CD4-positive, alpha-beta T cell (primary cell): ENCODE data around the gene SELE. TPM values are rescaled to one million over a fixed set of nuclear protein-coding genes. Genes with fewer than 3 reads are reported as not detected.

Source experiments
- ATAC-seq: fragments of 200-7000 bp; cut with Tn5 transposase; one replicate; pipeline ENCODE4 v1.10.0; 2022; ENCODE audit warnings: mild to moderate bottlenecking; ENCODE audit not compliant: poor library complexity
- CTCF ChIA-PET: fragments of 350-600 bp; sonication (Branson Sonifier 250); formaldehyde crosslinking; loops from one replicate; lab custom pipeline; 2021; ENCODE audit warnings: antibody characterized with exemption, inconsistent platforms; lab: Charles Lee
- POLR2A ChIA-PET: fragments of 350-600 bp; sonication (Branson Sonifier 250); formaldehyde crosslinking; loops from one replicate; lab custom pipeline; 2021; ENCODE audit warnings: antibody characterized with exemption, inconsistent platforms; lab: Charles Lee
- DNase-seq, 14 experiments: peaks; one replicate each; pipeline ENCODE4 v3.0.0-alpha.2; 2013 to 2020; ENCODE audit warnings: mixed read lengths in 2 of 14
- H3K27ac ChIP-seq, 2 donors: one replicate each; pipeline versions ENCODE4 v1.5.1 to v1.7.0; 2013; ENCODE audit warnings: low read length in 2 of 2, low read depth in 1 of 2, mild to moderate bottlenecking in 1 of 2
- H3K27me3 ChIP-seq, 2 experiments: 1 replicate in 1 of 2; 2 replicates in 1 of 2; pipeline versions ENCODE4 v1.6.1 to v1.7.0; 2013; ENCODE audit warnings: low read length in 2 of 2, control low read depth in 1 of 2, mild to moderate bottlenecking in 1 of 2, moderate library complexity in 1 of 2; ENCODE audit not compliant: insufficient read depth in 2 of 2, control insufficient read depth in 1 of 2
- H3K36me3 ChIP-seq: one replicate; pipeline ENCODE4 v1.6.1; 2013; ENCODE audit warnings: low read length, control low read depth; ENCODE audit not compliant: insufficient read depth
- H3K4me1 ChIP-seq: one replicate; pipeline ENCODE4 v1.6.1; 2013; ENCODE audit warnings: low read length, control low read depth; ENCODE audit not compliant: insufficient read depth
- H3K4me3 ChIP-seq: one replicate; pipeline ENCODE4 v1.5.1; 2013; ENCODE audit warnings: mild to moderate bottlenecking, low read length, moderate library complexity
- H3K9me3 ChIP-seq, 2 experiments: 1 replicate in 1 of 2; 2 replicates in 1 of 2; pipeline versions ENCODE4 v1.6.1 to v1.7.0; 2013; ENCODE audit warnings: low read length in 2 of 2, mild to moderate bottlenecking in 2 of 2, control low read depth in 1 of 2, moderate library complexity in 1 of 2; ENCODE audit not compliant: control insufficient read depth in 1 of 2, insufficient read depth in 1 of 2
- H3K27ac Mint-ChIP-seq: one replicate; pipeline ENCODE4 v1.8.0; 2020; ENCODE audit warnings: mixed read lengths
- H3K27me3 Mint-ChIP-seq: one replicate; pipeline ENCODE4 v1.8.0; 2021; ENCODE audit warnings: mixed read lengths
- H3K36me3 Mint-ChIP-seq: one replicate; pipeline ENCODE4 v1.8.0; 2021; ENCODE audit warnings: low read depth, mixed read lengths
- H3K4me1 Mint-ChIP-seq: one replicate; pipeline ENCODE4 v1.8.0; 2021; ENCODE audit warnings: low read depth, mixed read lengths
- H3K4me3 Mint-ChIP-seq: one replicate; pipeline ENCODE4 v1.8.0; 2020; ENCODE audit warnings: mild to moderate bottlenecking, mixed read lengths
- H3K9me3 Mint-ChIP-seq: one replicate; pipeline ENCODE4 v1.8.0; 2020; ENCODE audit warnings: mixed read lengths
- CTCF ChIP-seq: fragments of 200-600 bp; IDR thresholded peaks from one replicate; pipeline ENCODE4 v1.8.0; 2022; ENCODE audit warnings: antibody characterized with exemption, mild to moderate bottlenecking
- intact Hi-C, 2 experiments: fragments of 100-400 bp; cut with DNase I in 1 of 2; cut with micrococcal nuclease in 1 of 2; formaldehyde crosslinking; loops; one replicate each; pipeline versions ENCODE4 v1.15.1 to v1.9.0; 2023 to 2025; cut with DNase I, micrococcal nuclease
- total RNA-seq, 174 experiments: library from RNA in 2 of 174; stranded (reverse) in 2 of 174; gene quantifications; one replicate each; pipeline ENCODE4 v1.2.3 and lab custom pipeline; 2021 to 2026

The SELE gene
- total RNA-seq, 2 experiments from 2014 or later: not detected

GRCh38 chr1:169681140-169681539 lies 52.7 kb downstream of the SELE start:
- Histone ChIP-seq H3K27ac (no peak overlapping the region), H3K4me1 (peaks cover 59% of the 10 kb centered on the region), H3K27me3 (no peaks in the 10 kb centered on the region), H3K4me3 (no peak overlapping the region), H3K9me3 (no peaks in the 10 kb centered on the region), H3K36me3 (no peaks in the 10 kb centered on the region)
- Mint-ChIP-seq H3K27ac (peak overlapping the region; percentile 72), H3K4me3 (peak overlapping the region; percentile 61), H3K4me1 (peaks cover 54% of the 10 kb centered on the region), H3K27me3 (no peaks in the 10 kb centered on the region), H3K9me3 (no peaks in the 10 kb centered on the region), H3K36me3 (no peaks in the 10 kb centered on the region)
- intact Hi-C loops: loop anchor here in 1 of 2 experiments (5.0 kb wide), 1 partner anchor 69 kb away; no protein-coding TSS in a partner anchor
- CTCF ChIA-PET: interaction anchor here (1.0 to 2.5 kb wide), 4 partner anchors 11 to 31 kb away, joined by 3 to 13 read pairs (median 4); no protein-coding TSS in a partner anchor
- POLR2A ChIA-PET: interaction anchor here (1.0 to 11.0 kb wide), 5 partner anchors 11 to 80 kb away, joined by 3 to 150 read pairs (median 4); no protein-coding TSS in a partner anchor
- no peak for ATAC-seq
- no peak for TF ChIP-seq CTCF
- no peak for DNase-seq

- peak in 5 of 14 experiments; percentile 15 to 54 (median 34) for DNase-seq
- peaks cover 58% of the 10 kb centered on the region for H3K4me1 ChIP-seq
Measured at GRCh38 chr1:169680377-169681019, 53.4 kb downstream of the SELE start.

GRCh38 chr1:169679692-169680091 lies 54.2 kb downstream of the SELE start:
- intact Hi-C loops: loop anchor here (1.0 to 5.0 kb wide), 2 partner anchors 41 to 67 kb away; no protein-coding TSS in a partner anchor
- ChIA-PET CTCF (interaction anchor here (1.5 to 1.7 kb wide), 2 partner anchors 11 to 32 kb away, joined by 4 read pairs; no protein-coding TSS in a partner anchor), POLR2A (interaction anchor here (0.7 to 11.0 kb wide), 4 partner anchors 13 to 94 kb away, joined by 3 to 150 read pairs (median 3); partner anchors contain the start of gene F5)
- Mint-ChIP-seq H3K9me3 (no peaks in the 10 kb centered on the region), H3K27me3 (no peaks in the 10 kb centered on the region), H3K4me1 (peaks cover 63% of the 10 kb centered on the region), H3K27ac (peak overlapping the region; percentile 72), H3K4me3 (no peak overlapping the region), H3K36me3 (no peaks in the 10 kb centered on the region)
- TF ChIP-seq CTCF: no peak
- Histone ChIP-seq H3K27ac (no peak overlapping the region), H3K4me3 (no peak overlapping the region), H3K27me3 (no peaks in the 10 kb centered on the region), H3K36me3 (no peaks in the 10 kb centered on the region), H3K9me3 (no peaks in the 10 kb centered on the region), H3K4me1 (peaks cover 54% of the 10 kb centered on the region)
- ATAC-seq: no peak
- DNase-seq: no peak

More at GRCh38 chr1:169680377-169681019, 53.4 kb downstream of the SELE start:
- Mint-ChIP-seq H3K36me3 (no peaks in the 10 kb centered on the region), H3K9me3 (no peaks in the 10 kb centered on the region), H3K4me3 (peak overlapping the region; percentile 61), H3K4me1 (peaks cover 61% of the 10 kb centered on the region), H3K27ac (peak overlapping the region; percentile 72), H3K27me3 (no peaks in the 10 kb centered on the region)
- ChIA-PET CTCF (interaction anchor here (1.0 to 2.5 kb wide), 4 partner anchors 10 to 31 kb away, joined by 3 to 13 read pairs (median 4); no protein-coding TSS in a partner anchor), POLR2A (interaction anchor here (0.9 to 11.0 kb wide), 3 partner anchors 12 to 79 kb away, joined by 3 to 150 read pairs (median 7); no protein-coding TSS in a partner anchor)
- intact Hi-C loops: loop anchor here (1.0 to 5.0 kb wide), 2 partner anchors 42 to 68 kb away; no protein-coding TSS in a partner anchor
- Histone ChIP-seq H3K36me3 (no peaks in the 10 kb centered on the region), H3K4me3 (no peak overlapping the region), H3K27ac (no peak overlapping the region), H3K9me3 (no peaks in the 10 kb centered on the region), H3K27me3 (no peaks in the 10 kb centered on the region)
- no peak for TF ChIP-seq CTCF
- peak; percentile 48 for ATAC-seq
